ENCODE results near the gene QARS1. TPM values are rescaled to one million over a fixed set of nuclear protein-coding genes. Genes with fewer than 3 reads are reported as not detected.

QARS1 gene
- total and polyA plus RNA-seq, 2 of the 13 experiments (the other 11 are each of a cell fraction or from before 2014, with no cell fraction given) = 307 to 327 TPM

- TF ChIP-seq PATZ1 (CRISPR knock-in tag; IDR thresholded peaks at IDR 0.05) (0 out of 2 replicates have a peak, but pooled peaks have one; percentile 3), SCMH1 (CRISPR knock-in tag; IDR thresholded peaks at IDR 0.05; ENCODE audit: borderline replicate concordance) (no peak), HDAC1 (CRISPR knock-in tag; IDR thresholded peaks at IDR 0.05) (peak; percentile 75), ARNT2 (CRISPR knock-in tag; IDR thresholded peaks at IDR 0.05; ENCODE audit: low read depth) (0 out of 2 replicates have a peak, but pooled peaks have one; percentile 21), SAFB2 (CRISPR knock-in tag; IDR thresholded peaks at IDR 0.05; ENCODE audit: borderline replicate concordance, low read depth) (no peak), HNF1B (CRISPR knock-in tag; IDR thresholded peaks at IDR 0.05) (peak; percentile 81), TAF1 (CRISPR knock-in tag; IDR thresholded peaks at IDR 0.05) (peak; percentile 96), ZNF784 (CRISPR knock-in tag; IDR thresholded peaks at IDR 0.05; ENCODE audit: borderline replicate concordance) (0 out of 2 replicates have a peak, but pooled peaks have one; percentile 26), YEATS2 (CRISPR knock-in tag; IDR thresholded peaks at IDR 0.05; ENCODE audit: borderline replicate concordance) (peak; percentile 91), RBFOX2 (IDR thresholded peaks at IDR 0.05; ENCODE audit: low read depth, low read length) (peak; percentile 86), ZNF20 (CRISPR knock-in tag; IDR thresholded peaks at IDR 0.05) (no peak), STAG1 (CRISPR knock-in tag; IDR thresholded peaks at IDR 0.05) (no peak), KDM1A (CRISPR knock-in tag; IDR thresholded peaks at IDR 0.05) (no peak), SSRP1 (CRISPR knock-in tag; IDR thresholded peaks at IDR 0.05) (no peak), ZGPAT (CRISPR knock-in tag; IDR thresholded peaks at IDR 0.05) (peak; percentile 76; the same call in 1 of the 2 replicates), NR2F1 (CRISPR knock-in tag; IDR thresholded peaks at IDR 0.05) (peak; percentile 65 to 74), ZNF639 (CRISPR knock-in tag; conservative IDR thresholded peaks at IDR 0.05) (no peak), HOXA3 (CRISPR knock-in tag; IDR thresholded peaks at IDR 0.05) (peak; percentile 65; the same call in 1 of the 2 replicates), ZNF737 (CRISPR knock-in tag; IDR thresholded peaks at IDR 0.05; ENCODE audit: borderline replicate concordance) (no peak), HBP1 (CRISPR knock-in tag; IDR thresholded peaks at IDR 0.05; ENCODE audit: low read depth) (0 out of 2 replicates have a peak, but pooled peaks have one; percentile 12)
Observed at GRCh38 chr3:49104427-49105291, at the start of gene QARS1 (continued).
